ENCODE data around the gene TUT1.
"Not testable (repeated sequence)": the region's sequence is repeated elsewhere in the genome, so short reads cannot be mapped to it uniquely, and the experiment has no call there.

The TUT1 gene

DNA sequence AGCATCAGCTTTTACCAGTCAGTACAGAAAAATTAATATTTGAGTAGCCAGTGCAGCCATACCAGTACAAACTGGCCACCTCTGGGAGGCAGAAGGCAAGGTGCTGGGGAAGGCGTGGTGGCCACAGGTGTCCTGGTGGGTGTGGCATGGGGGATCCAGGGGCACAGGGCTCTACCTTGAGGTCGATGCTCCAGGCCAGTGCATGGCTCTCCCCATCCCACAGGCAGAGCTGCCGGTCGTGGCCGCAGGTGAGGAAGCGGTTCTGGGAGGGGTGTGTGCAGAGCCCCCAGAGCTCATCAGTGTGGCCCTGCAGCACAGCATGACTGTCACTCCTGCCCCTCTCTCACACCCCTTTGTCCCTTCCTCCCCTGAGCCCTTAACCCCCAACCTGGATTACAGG lies 14.1 kb upstream of the TUT1 start:
- intact Hi-C loops (cut with DNase I): no loop called here

DNA sequence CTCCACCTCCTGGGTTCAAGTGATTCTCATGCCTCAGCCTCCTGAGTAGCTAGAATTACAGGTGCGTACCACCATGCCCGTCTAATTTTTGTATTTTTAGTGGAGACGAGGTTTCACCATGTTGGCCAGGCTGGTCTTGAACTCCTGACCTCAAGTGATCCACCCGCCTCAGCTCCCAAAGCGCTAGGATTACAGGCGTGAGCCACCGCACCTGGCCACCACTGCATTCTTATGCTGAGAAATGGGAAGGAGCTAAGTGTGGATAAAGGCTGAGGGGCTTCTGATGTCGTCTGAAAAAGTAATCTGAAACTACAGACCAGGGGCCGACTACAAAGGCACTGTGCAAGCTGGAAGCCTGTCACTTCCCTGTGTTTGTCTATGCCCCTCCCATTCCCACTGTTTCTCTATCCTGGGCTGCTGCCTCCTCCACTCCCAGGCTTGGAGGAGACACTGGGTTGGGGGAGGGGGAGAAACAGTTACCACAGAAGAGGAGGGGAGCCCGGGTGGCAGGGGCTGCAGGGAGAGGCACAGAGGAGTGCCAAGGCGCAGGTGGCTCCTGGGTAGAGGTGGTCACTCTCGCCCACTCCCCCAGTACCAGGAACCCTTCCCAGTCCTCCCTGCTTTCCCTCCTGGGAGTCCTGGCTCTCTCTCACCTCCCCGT lies 13.3 kb upstream of the TUT1 start:
- DNase-seq: peak in 1 of 10 donors; percentile 40
- intact Hi-C loops (cut with DNase I): no loop called here

More for the DNA sequence above, 14.1 kb upstream of the TUT1 start:
- peak in 1 of 10 donors; percentile 33 for DNase-seq

DNA sequence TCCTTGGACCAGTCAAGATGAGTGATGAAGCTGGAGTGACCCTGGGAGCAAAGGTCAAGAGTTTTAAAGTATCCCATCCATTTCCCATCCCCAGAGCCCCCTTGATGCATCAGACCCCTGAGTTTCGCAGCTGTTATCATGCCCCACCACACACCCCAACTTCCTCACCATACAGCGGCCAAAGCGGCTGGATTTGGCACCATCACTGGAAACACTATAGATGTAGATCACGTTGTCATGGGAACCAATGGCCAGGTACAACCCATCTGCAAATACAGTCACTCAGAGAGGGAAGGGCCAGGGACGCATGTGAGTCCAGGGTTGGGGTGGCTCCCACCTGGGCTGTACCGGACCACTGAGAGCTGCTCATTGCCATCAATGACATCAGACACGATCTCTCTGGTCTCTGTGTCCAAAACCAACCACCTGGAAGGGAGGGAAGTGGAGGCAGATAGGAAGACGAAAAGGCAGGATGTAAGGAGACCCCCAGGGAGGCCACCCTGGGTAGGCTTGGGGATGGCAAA lies 12.5 kb upstream of the TUT1 start:
- intact Hi-C loops (cut with DNase I): no loop called here
- DNase-seq: peak in 1 of 10 donors; percentile 38

DNA sequence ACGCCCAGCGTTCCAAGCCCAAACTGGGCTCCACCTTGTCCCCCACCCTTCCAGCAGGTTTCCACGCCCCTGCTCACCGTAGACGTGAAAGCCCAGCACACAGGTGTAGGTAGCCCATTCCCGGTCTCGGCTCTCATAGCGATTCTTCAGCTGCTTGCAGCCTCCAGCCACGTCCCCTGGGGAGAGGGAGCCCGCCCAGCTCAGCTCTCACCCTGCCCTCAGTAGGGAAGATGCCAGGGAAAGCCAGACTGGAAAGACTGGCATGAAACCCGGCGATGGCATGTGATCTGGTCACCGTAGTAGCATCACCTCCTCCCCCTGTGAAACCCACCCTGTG lies 11.7 kb upstream of the TUT1 start:
- no peak for DNase-seq
- intact Hi-C loops (cut with DNase I): no loop called here

DNA sequence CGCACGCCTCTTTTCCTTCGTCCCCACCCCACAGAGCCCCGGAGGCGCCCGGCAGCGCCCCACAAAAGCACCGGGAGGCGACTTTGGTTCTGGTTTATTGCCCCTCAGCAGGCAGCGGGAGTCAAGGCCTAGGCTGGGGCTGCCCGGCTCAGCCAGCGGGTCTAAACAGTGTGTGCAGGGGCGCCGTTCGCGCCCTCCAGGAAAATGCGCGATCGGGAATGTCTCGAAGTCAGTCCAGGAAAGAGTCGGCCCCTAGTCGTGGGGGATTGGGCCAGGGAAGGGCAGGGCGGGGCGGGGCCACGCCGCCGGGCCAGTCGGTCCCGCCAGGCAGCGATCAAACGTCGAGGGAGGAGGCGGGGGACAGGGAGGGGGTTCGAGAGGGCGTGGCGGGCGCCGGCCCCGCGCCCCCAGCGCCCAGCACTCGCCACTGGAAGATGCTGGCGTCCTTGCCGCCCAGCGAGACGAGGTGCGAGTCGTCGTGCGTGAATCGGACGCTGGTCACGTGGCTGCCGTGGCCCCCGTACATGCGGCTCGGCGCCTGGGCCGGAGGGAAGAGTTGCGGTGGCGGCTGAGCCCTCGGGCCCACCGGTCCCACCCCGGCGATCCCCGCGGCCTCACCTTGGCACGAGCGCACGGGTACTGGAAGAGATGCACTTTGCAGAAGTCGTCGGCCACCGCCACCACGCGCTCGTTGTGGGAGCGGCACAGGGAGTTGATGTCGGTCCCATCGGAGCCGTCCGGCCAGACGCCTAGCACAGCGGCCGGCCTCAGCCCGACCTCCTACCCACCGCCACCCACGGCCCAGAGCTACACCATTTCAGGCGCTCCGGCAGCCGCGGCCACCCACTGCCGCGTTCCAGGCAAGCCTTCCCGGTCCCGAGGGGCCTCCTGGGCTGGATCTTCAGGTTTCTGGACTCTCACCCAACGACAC lies 11.1 kb upstream of the TUT1 start:
- peak in 9 of 10 donors; percentile 51 to 95 (median 64) for DNase-seq
- intact Hi-C loops (cut with DNase I): no loop called here

DNA sequence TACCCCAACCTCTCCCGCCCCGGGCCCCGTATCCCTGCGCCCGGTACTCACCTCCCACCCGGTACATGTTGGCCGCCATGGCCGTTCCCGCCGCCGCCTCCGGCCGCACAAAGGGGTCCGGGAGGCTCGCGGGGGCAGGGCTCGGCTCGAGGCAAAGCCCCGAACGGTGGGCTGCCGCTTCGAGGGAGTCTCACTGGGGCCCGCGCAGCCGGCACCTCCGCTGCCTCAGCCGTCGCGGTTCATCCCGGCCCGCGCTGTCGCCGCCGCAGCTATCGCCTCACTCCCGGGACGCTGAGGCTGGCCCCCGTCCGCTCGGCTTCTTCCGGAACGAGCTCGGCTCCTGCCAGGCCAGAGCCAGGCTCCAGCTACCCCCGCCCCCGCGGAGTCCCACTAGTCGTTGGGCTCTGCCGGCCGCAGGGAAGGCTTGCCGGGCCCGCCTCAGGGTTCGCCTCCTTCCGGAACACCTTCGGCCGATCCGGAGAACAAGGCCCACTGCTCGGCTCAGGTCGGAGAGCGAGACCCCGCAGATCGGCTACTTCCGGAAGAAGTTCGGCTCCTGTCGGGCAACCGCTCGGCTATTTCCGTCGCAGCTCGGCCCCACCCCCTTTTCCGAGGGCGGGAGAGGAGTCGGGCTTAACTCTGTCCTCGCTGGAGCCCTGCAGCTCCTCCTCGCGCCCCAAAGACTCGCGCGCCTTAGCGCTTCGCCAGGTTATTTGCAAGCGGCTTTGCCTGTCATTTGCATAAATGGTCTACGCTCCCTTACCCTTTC lies 10.2 kb upstream of the TUT1 start, which contains the start of gene MTA2:
Gene MTA2 (minus strand): TSS at position 494 of the 769 bp plus-strand sequence. CDS start 415 bp downstream, at position 79.
- intact Hi-C loops (cut with DNase I): loop anchor here (1.0 to 2.0 kb wide), 2 partner anchors 8 to 19 kb away; partner anchors contain the start of gene B3GAT3

DNA sequence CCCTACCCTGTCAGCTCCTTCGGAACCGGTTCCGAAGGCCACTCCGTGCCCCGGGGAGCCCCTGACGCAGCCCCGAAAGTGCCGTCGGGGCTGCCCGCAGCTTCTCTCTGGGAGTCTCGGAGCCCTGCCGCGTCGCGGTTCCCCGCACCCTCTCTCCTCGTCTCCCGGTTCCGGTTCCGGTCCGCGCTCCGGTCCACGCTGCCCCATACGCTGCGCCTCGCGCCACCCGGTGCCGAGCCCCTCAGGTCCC lies 9.7 kb upstream of the TUT1 start:
- intact Hi-C loops (cut with DNase I): loop anchor here (1.0 to 2.0 kb wide), 2 partner anchors 8 to 20 kb away; partner anchors contain the start of gene B3GAT3
- peak in 7 of 10 donors; percentile 37 to 91 (median 46) for DNase-seq

More for the DNA sequence above, 10.2 kb upstream of the TUT1 start, which contains the start of gene MTA2:
- peak; percentile 95 to 99 (median 96) for DNase-seq

DNA sequence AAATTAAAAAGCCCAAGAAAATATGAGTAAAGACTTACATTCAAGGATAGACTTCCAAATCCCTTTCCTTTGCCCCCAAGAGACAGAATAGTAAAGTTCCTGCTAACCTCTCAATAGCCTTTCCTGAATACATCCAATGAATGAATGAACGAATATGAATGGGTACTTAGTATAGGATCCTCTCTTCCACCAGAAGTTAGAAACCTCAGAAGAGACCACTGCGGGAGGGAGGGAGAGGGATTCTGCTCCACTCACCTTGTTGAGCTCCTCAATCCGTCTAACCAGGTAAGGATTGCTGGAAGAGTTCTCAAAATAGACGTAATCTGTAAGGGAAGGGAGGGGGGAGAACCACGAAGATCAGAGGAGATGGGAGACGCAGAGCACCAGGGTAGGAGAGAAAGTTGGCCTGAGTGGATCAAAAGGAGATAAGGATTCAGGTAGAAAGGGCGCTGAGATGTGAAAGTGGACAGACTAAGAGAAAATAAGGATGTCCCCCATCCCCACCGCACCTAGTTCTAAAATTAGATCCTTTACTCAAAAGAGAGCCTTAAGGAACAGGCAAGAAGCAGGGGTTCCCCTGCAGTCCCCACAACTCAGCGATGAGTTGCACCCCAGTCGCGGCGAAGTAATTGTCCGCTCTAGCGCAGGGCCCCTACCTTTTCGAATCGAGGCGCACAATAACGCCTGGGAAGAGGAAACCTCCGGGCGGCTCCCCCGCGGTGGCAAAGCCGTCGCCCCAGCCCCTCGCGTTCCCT lies 9.2 kb upstream of the TUT1 start:
- no peak for DNase-seq
- intact Hi-C loops (cut with DNase I): loop anchor here (1.0 to 2.0 kb wide), 2 partner anchors 7 to 20 kb away; partner anchors contain the start of gene B3GAT3

DNA sequence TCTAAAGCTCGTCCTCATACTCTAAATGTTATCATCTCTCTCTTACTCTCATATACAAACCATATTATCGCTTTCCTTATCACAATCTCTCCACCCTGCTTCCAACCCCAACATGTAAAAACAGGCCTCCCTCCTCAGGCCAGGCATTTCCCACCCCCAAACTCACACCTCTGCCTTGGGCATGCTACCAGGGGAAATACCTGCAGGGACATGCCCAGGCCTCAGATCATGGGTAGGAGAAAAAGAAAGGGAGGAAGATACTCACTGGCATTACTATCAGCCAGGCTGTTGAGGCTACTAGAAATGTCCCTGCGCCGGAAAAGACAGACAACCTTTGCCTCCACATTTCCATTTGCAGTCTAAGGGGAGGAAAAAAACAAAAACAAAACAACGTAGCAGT lies 8.6 kb upstream of the TUT1 start:
- intact Hi-C loops (cut with DNase I): loop anchor here (2.0 to 10.0 kb wide), 2 partner anchors 21 to 105 kb away; partner anchors contain the start of genes B3GAT3, BSCL2 and GNG3
- no peak for DNase-seq

DNA sequence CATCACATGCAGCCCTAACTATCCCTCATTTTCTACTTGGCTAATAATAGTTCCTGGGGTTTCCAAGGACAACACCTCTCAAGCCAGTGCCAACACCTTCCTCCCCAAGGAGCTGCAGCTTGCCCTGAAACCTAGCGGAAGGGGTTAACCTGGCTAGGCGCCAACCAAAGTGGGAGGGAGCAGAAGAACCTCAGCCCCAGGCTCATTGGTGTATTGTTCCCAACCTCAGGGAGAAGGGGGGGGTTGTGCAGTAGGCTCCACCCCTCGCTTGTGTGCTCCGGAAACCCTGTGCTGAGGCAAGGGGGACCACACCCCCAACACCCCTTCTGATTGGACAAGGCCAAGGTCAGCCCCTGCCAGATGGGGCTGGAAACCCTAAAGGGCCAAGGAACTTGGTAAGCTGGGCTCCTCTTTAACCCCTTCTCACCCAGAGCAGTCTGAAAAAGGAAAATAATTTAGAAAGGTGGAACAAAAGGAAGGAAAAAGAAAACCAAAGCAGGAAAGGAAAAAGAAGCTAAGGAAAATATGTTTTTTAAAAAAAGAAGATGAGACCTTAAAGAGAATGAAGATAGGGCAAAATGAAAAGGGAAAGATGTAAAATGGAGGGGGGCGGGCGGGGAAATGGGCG lies 7.9 kb upstream of the TUT1 start:
- intact Hi-C loops (cut with DNase I): loop anchor here (10.0 kb wide), 1 partner anchor 106 kb away; the partner anchor contains the start of genes BSCL2 and GNG3
- DNase-seq: peak; percentile 76 to 98 (median 86)

DNA sequence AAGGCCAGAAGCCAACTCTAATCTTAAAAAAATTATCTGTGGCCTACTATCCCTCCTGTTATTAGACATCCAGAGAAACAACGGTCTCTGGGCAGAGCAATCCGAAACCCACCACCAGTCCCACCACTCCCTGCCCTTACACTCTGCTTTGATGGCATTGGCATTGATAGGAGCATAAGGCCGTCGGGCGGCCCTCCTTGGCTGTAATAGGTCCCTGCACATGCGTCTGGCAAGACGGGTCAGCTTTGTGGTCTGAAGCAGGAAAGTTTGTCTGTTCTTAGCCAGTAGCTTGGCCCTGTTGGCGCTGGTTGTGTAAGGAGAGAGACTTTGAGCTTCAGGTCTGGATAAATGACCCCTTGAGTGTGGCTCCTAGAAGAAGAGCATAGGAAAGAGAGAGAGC lies 3.8 kb upstream of the TUT1 start:
- peak in 1 of 10 donors; percentile 34 for DNase-seq
- intact Hi-C loops (cut with DNase I): loop anchor here (10.0 kb wide), 1 partner anchor 110 kb away; the partner anchor contains the start of genes BSCL2 and GNG3

DNA sequence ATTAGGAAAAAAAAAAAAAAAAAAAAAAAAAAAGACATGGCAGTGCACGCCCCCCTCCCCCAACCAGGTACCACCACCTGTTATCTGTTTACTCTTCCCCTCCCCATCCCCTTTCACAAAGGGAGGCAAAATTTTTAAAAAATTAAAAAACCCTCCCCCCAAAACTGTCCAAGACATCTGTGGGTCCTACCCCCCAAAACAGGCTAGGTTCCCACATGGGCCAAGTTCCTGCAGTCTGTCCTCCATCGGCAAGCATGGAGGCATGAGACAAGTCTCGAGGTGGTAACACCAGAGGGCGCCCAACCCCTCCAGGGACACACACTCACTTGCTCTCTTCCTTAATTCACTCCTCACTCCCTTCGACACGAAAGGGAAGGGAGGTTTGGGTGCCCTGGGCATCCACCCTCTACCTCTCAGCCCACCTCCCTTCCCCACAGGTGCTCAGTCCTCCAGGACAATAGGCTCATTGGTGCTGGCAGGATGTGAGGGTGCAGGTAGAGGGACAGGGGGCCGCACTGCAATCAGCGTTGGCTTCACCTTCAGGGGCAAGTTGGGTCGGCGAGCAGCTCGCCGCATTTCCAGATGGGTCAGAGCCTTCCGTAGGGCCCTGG lies 2.2 kb upstream of the TUT1 start:
- intact Hi-C loops (cut with DNase I): loop anchor here (1.0 to 10.0 kb wide), 2 partner anchors 8 to 111 kb away; partner anchors contain the start of genes BSCL2, GNG3 and MTA2
- peak in 9 of 10 donors; percentile 61 to 96 (median 75) for DNase-seq

DNA sequence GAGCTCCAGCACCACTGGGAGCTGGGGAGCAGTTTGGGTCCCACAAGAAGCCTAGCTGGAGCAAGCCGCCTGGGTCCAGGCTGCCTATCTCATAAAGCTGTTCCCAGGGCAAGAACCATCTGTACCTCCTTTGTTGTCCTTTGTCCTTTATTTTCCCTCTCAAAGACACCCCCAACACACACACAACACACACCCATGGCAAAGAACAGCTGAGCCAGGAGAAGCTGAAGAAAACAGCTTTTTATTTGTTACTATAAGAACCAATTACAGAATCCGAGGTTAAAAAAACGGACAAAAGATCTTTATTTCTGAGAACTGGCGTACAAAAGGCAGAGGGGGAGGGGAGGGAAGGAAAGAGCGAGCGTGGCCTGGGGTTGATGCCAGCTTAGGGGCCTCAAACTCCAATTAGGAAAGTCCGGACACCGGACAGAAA lies 1.7 kb upstream of the TUT1 start:
- DNase-seq: peak in 5 of 10 donors; percentile 14 to 91 (median 62)
- intact Hi-C loops (cut with DNase I): loop anchor here (1.0 to 10.0 kb wide), 2 partner anchors 8 to 112 kb away; partner anchors contain the start of genes BSCL2, GNG3 and MTA2

DNA sequence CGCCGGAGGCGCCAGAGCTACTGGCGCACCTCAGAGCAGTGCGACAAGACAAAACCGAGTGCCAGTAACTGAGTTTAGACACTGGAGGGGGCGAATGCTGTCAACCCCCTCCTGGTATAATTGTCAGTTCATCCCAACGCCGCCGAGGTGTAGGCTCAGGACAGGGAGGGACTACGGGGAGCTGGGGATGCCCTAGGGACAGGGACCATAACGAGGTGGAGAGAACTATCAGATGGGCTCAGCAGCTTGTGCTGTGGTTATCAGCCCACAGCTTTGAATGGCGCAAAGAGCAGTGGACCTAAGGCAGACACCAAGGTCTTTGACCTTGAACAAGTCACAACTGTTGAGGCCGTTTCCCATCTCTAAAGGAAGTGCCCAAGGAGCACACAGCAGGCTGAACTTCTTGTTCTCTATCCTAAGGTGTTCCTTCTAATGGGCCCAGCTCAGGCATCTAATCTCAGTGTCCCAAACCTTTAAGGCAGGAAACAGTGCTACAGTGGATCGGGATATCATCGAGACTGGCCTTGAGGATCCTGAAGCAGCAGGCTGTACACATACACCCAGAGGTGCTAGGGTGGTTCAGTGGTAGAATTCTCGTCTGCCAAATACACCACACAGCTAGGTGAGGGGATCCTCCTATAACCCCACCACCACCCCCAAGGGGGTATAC lies 958 bp upstream of the TUT1 start:
- intact Hi-C loops (cut with DNase I): loop anchor here (10.0 kb wide), 1 partner anchor 113 kb away; the partner anchor contains the start of genes BSCL2 and GNG3
- no peak for DNase-seq

DNA sequence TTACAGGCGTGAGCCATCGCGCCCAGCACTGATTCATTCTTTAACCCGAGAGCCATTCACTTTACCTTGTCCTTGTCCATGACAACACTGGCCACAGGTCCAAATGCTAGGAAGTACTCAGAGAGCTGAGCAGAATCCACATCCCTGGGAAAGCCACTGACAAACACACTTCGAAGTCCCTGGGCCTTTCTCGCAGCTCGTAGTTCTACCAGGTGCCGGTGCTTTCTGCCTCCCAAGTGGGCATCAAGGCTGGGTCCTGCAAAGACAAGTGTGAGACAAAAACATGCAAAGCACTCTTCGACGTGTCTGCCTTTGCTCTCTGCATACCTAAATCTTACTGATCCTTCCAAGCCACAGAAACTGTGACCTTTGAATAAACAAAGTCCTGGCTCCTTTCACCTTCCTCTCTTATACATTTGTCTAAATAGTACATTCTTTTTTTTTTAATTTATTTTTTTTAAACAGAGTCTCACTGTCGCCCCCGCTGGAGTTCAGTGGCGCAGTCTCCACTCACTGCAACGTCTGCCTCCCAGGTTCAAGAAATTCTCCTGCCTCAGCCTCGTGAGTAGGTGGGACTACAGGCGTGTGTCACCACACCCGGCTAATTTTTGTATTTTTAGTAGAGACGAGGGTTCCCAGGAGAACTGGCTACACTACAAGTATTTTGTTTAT lies 2.2 kb downstream of the TUT1 start:
- peak in 1 of 10 donors; percentile 2 for DNase-seq
- intact Hi-C loops (cut with DNase I): no loop called here

DNA sequence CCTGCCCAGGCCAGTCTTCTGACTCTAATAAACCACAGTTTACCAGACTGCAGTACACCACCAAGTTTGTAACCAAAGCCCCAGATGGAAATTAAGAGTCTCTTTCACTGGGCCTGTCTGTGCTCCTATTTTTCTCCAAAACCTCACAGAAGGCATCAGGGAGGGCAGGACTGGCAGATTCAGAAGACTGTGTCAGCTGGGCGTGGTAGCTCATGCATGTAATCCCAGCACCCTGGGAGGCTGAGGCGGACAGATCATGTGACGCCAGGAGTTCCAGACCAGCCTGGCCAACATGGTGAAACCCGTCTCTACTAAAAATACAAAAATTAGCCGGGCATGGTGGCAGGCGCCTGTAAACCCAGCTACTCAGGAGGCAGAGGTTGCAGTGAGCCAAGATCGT lies 6.0 kb downstream of the TUT1 start:
- DNase-seq: peak in 1 of 10 donors; percentile 27
- intact Hi-C loops (cut with DNase I): not testable (repeated sequence)

DNA sequence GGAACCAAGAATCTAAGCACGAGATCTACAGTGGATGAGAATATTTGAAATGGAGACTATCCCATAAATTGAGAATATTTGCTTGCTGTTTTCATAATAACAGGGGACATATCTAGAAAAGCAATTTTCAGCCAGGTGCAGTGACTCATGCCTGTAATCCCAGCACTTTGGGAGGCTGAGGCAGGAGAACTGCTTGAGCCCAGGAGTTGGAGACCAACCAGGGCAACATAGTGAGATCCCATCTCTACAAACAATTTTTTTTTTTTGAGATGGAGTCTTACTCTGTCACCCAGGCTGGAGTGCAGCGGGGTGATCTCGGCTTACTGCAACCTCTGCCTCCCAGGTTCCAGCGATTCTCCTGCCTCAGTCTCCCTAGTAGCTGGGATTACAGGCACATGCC lies 9.6 kb downstream of the TUT1 start:
- DNase-seq: not testable (repeated sequence)

More for the DNA sequence above, 9.6 kb downstream of the TUT1 start:
- intact Hi-C loops (cut with DNase I): not testable (repeated sequence)
